ENCODE measurements around the gene SLC22A6.

SLC22A6 gene

DNA sequence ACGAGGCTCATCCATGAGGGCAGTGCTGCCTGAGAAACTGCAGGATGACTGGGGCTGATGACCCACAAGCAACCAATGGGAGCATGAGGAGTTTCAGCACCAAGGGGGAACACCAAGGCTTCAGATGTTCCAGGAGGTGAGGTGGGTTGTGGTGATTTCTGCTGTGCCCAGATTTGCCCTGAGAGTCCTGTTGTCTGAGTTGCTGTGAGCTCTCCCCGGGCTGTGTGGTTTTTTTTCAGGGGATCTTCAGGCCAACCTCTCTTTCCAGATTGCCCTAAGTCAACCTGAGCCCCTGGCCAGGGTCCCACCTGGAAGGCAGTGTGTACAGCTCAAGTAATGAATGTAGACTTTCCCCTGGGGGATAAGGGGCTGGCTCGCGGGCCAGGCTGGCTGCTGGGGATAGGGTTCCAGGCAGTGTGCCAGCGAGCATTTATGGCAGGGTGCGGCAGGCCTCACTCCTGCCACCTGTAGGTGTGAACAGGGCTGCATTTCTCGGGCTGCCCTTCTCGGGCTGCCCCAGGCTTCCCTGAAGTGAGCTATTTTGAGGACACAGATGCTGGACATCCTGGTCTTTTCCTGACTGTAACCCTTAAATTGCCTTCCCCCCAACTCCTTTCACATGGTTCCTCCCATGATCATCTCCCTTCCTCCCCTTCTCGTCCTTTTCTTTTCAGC is 9.8 kb downstream of the SLC22A6 start:
- TF ChIP-seq, protein P1, sequence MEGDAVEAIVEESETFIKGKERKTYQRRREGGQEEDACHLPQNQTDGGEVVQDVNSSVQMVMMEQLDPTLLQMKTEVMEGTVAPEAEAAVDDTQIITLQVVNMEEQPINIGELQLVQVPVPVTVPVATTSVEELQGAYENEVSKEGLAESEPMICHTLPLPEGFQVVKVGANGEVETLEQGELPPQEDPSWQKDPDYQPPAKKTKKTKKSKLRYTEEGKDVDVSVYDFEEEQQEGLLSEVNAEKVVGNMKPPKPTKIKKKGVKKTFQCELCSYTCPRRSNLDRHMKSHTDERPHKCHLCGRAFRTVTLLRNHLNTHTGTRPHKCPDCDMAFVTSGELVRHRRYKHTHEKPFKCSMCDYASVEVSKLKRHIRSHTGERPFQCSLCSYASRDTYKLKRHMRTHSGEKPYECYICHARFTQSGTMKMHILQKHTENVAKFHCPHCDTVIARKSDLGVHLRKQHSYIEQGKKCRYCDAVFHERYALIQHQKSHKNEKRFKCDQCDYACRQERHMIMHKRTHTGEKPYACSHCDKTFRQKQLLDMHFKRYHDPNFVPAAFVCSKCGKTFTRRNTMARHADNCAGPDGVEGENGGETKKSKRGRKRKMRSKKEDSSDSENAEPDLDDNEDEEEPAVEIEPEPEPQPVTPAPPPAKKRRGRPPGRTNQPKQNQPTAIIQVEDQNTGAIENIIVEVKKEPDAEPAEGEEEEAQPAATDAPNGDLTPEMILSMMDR (IDR thresholded peaks at IDR 0.05; ENCODE audit: low read length, missing control alignments) = peak; percentile 33
- H3K4me3 ChIP-seq (replicated peaks; ENCODE audit: low read depth, low read length) = no peak overlapping the region
- DNase-seq (ENCODE audit: low read depth) = peak; percentile 3

DNA sequence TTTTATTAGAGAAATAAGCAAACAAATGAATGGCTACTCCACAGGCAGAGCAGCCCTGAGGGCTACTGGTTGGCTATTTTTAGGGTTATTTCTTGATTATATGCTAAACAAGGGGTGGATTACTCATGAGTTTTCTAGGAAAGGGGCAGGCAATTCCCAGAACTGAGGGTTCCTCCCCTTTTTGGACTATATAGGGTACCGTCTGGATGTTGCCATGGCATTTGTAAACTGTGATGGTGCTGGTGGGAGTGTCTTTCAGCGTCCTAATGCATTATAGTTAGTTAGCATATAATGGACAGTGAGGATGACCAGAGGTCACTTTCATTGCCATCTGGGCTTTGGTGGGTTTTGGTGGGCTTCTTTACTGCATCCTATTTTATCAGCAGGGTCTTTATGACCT is 19.2 kb downstream of the SLC22A6 start:
- DNase-seq (ENCODE audit: low read depth) = no peak
- no peak overlapping the region for H3K4me3 ChIP-seq (replicated peaks; ENCODE audit: low read depth, low read length)
- TF ChIP-seq, protein P1 (IDR thresholded peaks at IDR 0.05; ENCODE audit: low read length, missing control alignments) = no peak

- H3K4me3 ChIP-seq (replicated peaks; ENCODE audit: low read depth, low read length) = no peak overlapping the region
- no peak for DNase-seq (ENCODE audit: low read depth)
- TF ChIP-seq, protein P1 (IDR thresholded peaks at IDR 0.05; ENCODE audit: low read length, missing control alignments) = no peak
Measured at GRCh38 chr11:62962391-62962790, 22.4 kb downstream of the SLC22A6 start.

GRCh38 chr11:62961017-62961570 is 23.7 kb downstream of the SLC22A6 start:
- TF ChIP-seq, protein P1 (IDR thresholded peaks at IDR 0.05; ENCODE audit: low read length, missing control alignments) = no peak
- DNase-seq (ENCODE audit: low read depth) = no peak
- H3K4me3 ChIP-seq (replicated peaks; ENCODE audit: low read depth, low read length) = no peak overlapping the region

GRCh38 chr11:62959422-62959980 is 25.3 kb downstream of the SLC22A6 start:
- TF ChIP-seq, protein P1 (IDR thresholded peaks at IDR 0.05; ENCODE audit: low read length, missing control alignments) = no peak
- no peak for DNase-seq (ENCODE audit: low read depth)
- no peak overlapping the region for H3K4me3 ChIP-seq (replicated peaks; ENCODE audit: low read depth, low read length)

DNA sequence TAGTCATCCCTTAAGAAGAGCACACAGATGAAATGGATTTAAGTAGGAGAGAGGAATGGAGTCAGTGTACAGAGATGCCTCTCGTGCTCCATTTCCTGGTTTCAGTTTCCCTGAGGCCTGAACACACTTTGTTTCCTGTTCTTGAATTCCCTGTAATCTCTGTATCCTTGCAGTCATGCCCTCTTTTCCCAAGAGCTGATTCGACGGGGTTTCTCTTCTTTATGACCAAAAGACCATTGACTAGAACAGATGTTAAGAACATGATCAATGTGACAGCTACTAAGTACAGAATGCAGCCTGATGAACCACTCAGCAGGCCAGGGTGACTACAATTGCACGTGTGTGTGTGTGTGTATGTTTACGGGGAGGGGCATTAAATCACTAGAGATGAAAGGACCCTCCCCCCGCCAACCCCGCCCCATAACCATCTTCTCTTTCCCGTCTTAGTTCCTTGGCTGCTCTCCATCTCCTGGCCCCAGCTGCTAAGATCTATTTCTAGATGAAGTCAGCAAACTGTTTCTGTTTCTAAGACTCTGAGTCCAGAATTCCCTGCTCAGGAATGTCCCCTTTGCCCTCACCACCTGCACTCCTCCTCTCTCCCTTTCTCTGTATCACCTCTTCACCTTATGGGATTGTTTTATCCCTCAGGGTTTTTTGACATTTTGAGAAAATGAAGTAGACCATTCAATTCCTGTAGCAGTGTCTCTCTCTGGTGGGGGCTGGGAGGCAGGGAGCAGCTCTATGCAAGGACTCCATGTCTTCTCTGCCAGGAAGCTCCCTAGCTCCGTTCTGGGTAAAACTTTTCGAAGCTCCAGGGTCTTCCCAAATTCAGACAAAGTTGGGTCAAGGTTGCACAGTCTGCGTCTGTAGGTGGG is 26.0 kb downstream of the SLC22A6 start:
- peak; percentile 30 for DNase-seq (ENCODE audit: low read depth)
- no peak overlapping the region for H3K4me3 ChIP-seq (replicated peaks; ENCODE audit: low read depth, low read length)
- TF ChIP-seq, protein P1 (IDR thresholded peaks at IDR 0.05; ENCODE audit: low read length, missing control alignments) = no peak
